H9 (cell line): Measurements from ENCODE around the gene TMEM108. TPM values are rescaled to one million over a fixed set of nuclear protein-coding genes. Genes with fewer than 3 reads are reported as not detected.

ENCODE experiments used
- DNase-seq: peaks from one replicate; pipeline ENCODE4 v3.0.0-alpha.2; 2017
- H2AFZ ChIP-seq: one replicate; pipeline ENCODE4 v1.6.1; 2013; ENCODE audit warnings: mild to moderate bottlenecking, low read length, control low read depth, moderate library complexity
- H2AK5ac ChIP-seq: 2 replicates; pipeline ENCODE4 v1.6.1; 2013; ENCODE audit warnings: low read length, control low read depth, mixed read lengths; ENCODE audit not compliant: insufficient read length
- H2BK120ac ChIP-seq: one replicate; pipeline ENCODE4 v1.6.1; 2013; ENCODE audit warnings: low read depth, mild to moderate bottlenecking, low read length, control low read depth, inconsistent platforms; ENCODE audit not compliant: poor library complexity, severe bottlenecking
- H2BK12ac ChIP-seq: 2 replicates; pipeline ENCODE4 v1.6.1; 2013; ENCODE audit warnings: low read length, control low read depth, mixed read lengths, low read depth; ENCODE audit not compliant: insufficient read length
- H2BK15ac ChIP-seq: 2 replicates; pipeline ENCODE4 v1.6.1; 2013; ENCODE audit warnings: low read depth, low read length, control low read depth
- H2BK20ac ChIP-seq: one replicate; pipeline ENCODE4 v1.6.1; 2013; ENCODE audit warnings: low read depth, mild to moderate bottlenecking, low read length, control low read depth, inconsistent platforms; ENCODE audit not compliant: poor library complexity, severe bottlenecking
- H2BK5ac ChIP-seq: 2 replicates; pipeline ENCODE4 v1.6.1; 2013; ENCODE audit warnings: low read length, control low read depth, mixed read lengths; ENCODE audit not compliant: insufficient read length
- H3K14ac ChIP-seq: 2 replicates; pipeline ENCODE4 v1.6.1; 2013; ENCODE audit warnings: low read length, control low read depth; ENCODE audit not compliant: insufficient read depth
- H3K18ac ChIP-seq: 2 replicates; pipeline ENCODE4 v1.6.1; 2013; ENCODE audit warnings: low read depth, mild to moderate bottlenecking, mixed read lengths, low read length, control low read depth; ENCODE audit not compliant: insufficient read length
- H3K23ac ChIP-seq: 2 replicates; pipeline ENCODE4 v1.6.1; 2013; ENCODE audit warnings: low read length, control low read depth, mixed read lengths, low read depth; ENCODE audit not compliant: insufficient read length
- H3K23me2 ChIP-seq: 2 replicates; pipeline ENCODE4 v1.6.1; 2013; ENCODE audit warnings: low read depth, mild to moderate bottlenecking, mixed read lengths, low read length, control low read depth; ENCODE audit not compliant: insufficient read length, poor library complexity, severe bottlenecking
- H3K27ac ChIP-seq: 2 replicates; pipeline ENCODE4 v1.5.1; 2013; ENCODE audit warnings: low read length, control low read depth, mixed read lengths, low read depth; ENCODE audit not compliant: insufficient read length
- H3K27me3 ChIP-seq: 2 replicates; pipeline ENCODE4 v1.6.1; 2013; ENCODE audit warnings: low read length, control low read depth, inconsistent platforms; ENCODE audit not compliant: insufficient read depth
- H3K4ac ChIP-seq: 2 replicates; pipeline ENCODE4 v1.6.1; 2013; ENCODE audit warnings: low read depth, mild to moderate bottlenecking, control low read depth, inconsistent platforms, low read length, moderate library complexity
- H3K4me1 ChIP-seq: 2 replicates; pipeline ENCODE4 v1.6.1; 2013; ENCODE audit warnings: low read length, control low read depth, inconsistent platforms; ENCODE audit not compliant: insufficient read depth
- H3K4me2 ChIP-seq: 2 replicates; pipeline ENCODE4 v1.6.1; 2013; ENCODE audit warnings: low read length, control low read depth, mixed read lengths; ENCODE audit not compliant: insufficient read length, insufficient read depth
- H3K56ac ChIP-seq: 2 replicates; pipeline ENCODE4 v1.6.1; 2013; ENCODE audit warnings: low read depth, mild to moderate bottlenecking, mixed read lengths, low read length, control low read depth; ENCODE audit not compliant: insufficient read length
- H3K79me1 ChIP-seq: 2 replicates; pipeline ENCODE4 v1.6.1; 2013; ENCODE audit warnings: low read depth, mild to moderate bottlenecking, moderate library complexity, low read length, control low read depth, inconsistent platforms; ENCODE audit not compliant: insufficient read depth, poor library complexity, severe bottlenecking
- H3K79me2 ChIP-seq: 2 replicates; pipeline ENCODE4 v1.6.1; 2013; ENCODE audit warnings: low read length, control low read depth, inconsistent platforms; ENCODE audit not compliant: insufficient read depth
- H3K9ac ChIP-seq: 2 replicates; pipeline ENCODE4 v1.6.1; 2013; ENCODE audit warnings: low read length, control low read depth, mixed read lengths; ENCODE audit not compliant: insufficient read length; ENCODE audit errors: extremely low read depth
- H3K9me3 ChIP-seq: one replicate; pipeline ENCODE4 v1.6.1; 2013; ENCODE audit warnings: low read depth, low read length, inconsistent platforms; ENCODE audit not compliant: control insufficient read depth
- H3T11ph ChIP-seq: one replicate; pipeline ENCODE4 v1.6.1; 2013; ENCODE audit warnings: mild to moderate bottlenecking, low read length, control low read depth, inconsistent platforms
- H4K20me1 ChIP-seq: one replicate; pipeline ENCODE4 v1.6.1; 2013; ENCODE audit not compliant: control insufficient read depth, insufficient read length, insufficient read depth
- H4K5ac ChIP-seq: 2 replicates; pipeline ENCODE4 v1.6.1; 2013; ENCODE audit warnings: low read depth, mild to moderate bottlenecking, mixed read lengths, low read length, control low read depth; ENCODE audit not compliant: insufficient read length
- H4K8ac ChIP-seq: replicated peaks from 2 replicates; pipeline ENCODE4 v1.6.1; 2013; ENCODE audit warnings: low read length, control low read depth, mixed read lengths, low read depth; ENCODE audit not compliant: insufficient read length
- H4K91ac ChIP-seq: 2 replicates; pipeline ENCODE4 v1.6.1; 2013; ENCODE audit warnings: low read depth, mild to moderate bottlenecking, moderate library complexity, mixed read lengths, low read length, control low read depth; ENCODE audit not compliant: insufficient read length
- H3K27ac Mint-ChIP-seq, 3 experiments: 2 replicates in 2 of 3; 3 replicates in 1 of 3; pipeline ENCODE4 v1.8.0; 2020 to 2021; ENCODE audit warnings: mixed read lengths in 3 of 3, mild to moderate bottlenecking in 1 of 3, moderate library complexity in 1 of 3
- H3K27me3 Mint-ChIP-seq: 2 replicates; pipeline ENCODE4 v1.8.0; 2021; ENCODE audit warnings: low read depth, mild to moderate bottlenecking, moderate library complexity, mixed read lengths
- H3K36me3 Mint-ChIP-seq, 3 experiments: 2 replicates in 2 of 3; 3 replicates in 1 of 3; pipeline ENCODE4 v1.8.0; 2020 to 2021; ENCODE audit warnings: low read depth in 3 of 3, mixed read lengths in 3 of 3; ENCODE audit not compliant: insufficient read depth in 1 of 3
- H3K4me1 Mint-ChIP-seq, 2 experiments: 2 replicates each; pipeline ENCODE4 v1.8.0; 2020; ENCODE audit warnings: mixed read lengths in 2 of 2
- H3K4me3 Mint-ChIP-seq, 2 experiments: 2 replicates in 1 of 2; 3 replicates in 1 of 2; pipeline ENCODE4 v1.8.0; 2020 to 2021; ENCODE audit warnings: mild to moderate bottlenecking in 2 of 2, mixed read lengths in 2 of 2, moderate library complexity in 1 of 2
- H3K9me3 Mint-ChIP-seq, 2 experiments: 2 replicates in 1 of 2; 3 replicates in 1 of 2; pipeline ENCODE4 v1.8.0; 2020; ENCODE audit warnings: mild to moderate bottlenecking in 2 of 2, mixed read lengths in 2 of 2, moderate library complexity in 1 of 2
- CTCF ChIP-seq: fragments of 200-600 bp; sonication (generic); conservative IDR thresholded peaks from 3 replicates; pipeline ENCODE4 v1.8.0; 2021; ENCODE audit warnings: antibody characterized with exemption, mild to moderate bottlenecking
- WGBS: extraction: QIAGEN DNeasy Blood & Tissue Kit; methylation state at CpG from one replicate; pipeline ENCODE4 v1.1.7; 2013; ENCODE audit warnings: missing lambda C conversion rate, low lambda C conversion rate, mixed read lengths; ENCODE audit not compliant: insufficient read length; ENCODE audit errors: extremely low coverage; 5-methylcytosine and 5-hydroxymethylcytosine counted together
- total RNA-seq: library from RNA; stranded (reverse); gene quantifications from 2 replicates; pipeline ENCODE4 v1.2.1, GENCODE V29; 2021

TMEM108 gene
- total RNA-seq, 1 experiment from 2014 or later = 5.0 TPM

DNA sequence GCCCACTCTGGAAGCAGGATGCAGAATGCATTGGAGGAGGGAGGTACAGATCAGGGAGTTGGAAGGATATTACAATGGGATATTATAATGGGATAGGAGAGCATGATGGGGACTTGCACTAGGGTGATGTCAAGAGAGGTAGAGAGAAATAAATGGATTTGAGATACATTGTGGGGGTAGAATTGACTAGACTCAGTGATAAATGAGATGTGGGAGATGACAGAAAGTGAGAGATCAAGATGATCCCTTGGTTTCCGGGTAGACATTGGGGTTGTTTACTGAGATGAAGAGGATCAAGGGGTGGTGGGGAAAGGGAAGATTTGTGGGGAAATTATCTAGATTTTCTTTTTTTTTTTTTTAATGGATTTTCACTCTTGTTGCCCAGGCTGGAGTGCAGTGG lies 404.3 kb downstream of the TMEM108 start:
- H3K27ac Mint-ChIP-seq = no peak overlapping the region
- no peaks in the 10 kb centered on the region for H3K9me3 ChIP-seq
- no peaks in the 10 kb centered on the region for H3K79me1 ChIP-seq

More for the DNA sequence above, 404.3 kb downstream of the TMEM108 start:
- no peak overlapping the region for H2BK5ac ChIP-seq
- H4K5ac ChIP-seq = no peak overlapping the region
- Mint-ChIP-seq H3K4me3 (no peak overlapping the region), H3K36me3 (no peaks in the 10 kb centered on the region), H3K27me3 (no peaks in the 10 kb centered on the region), H3K9me3 (peaks cover 4 to 6% of the 10 kb centered on the region in 2 experiments; a peak in 3 of 5 replicates), H3K4me1 (no peaks in the 10 kb centered on the region)
- no peak overlapping the region for H2BK12ac ChIP-seq
- H3K79me2 ChIP-seq = no peaks in the 10 kb centered on the region
- H3K56ac ChIP-seq = no peak overlapping the region
- H3K14ac ChIP-seq = no peak overlapping the region
- H2BK120ac ChIP-seq = no peak overlapping the region
- no peak for TF ChIP-seq CTCF
- H3K27me3 ChIP-seq = no peaks in the 10 kb centered on the region
- H2BK15ac ChIP-seq = no peak overlapping the region
- H3K27ac ChIP-seq = no peak overlapping the region
- no CpG with 5 or more reads among the region's 1 CpG for WGBS
- no peak overlapping the region for H4K91ac ChIP-seq
- H3K4ac ChIP-seq = no peak overlapping the region
- no peak for DNase-seq
- H3K23ac ChIP-seq = no peak overlapping the region
- H2AK5ac ChIP-seq = no peak overlapping the region
- H3K23me2 ChIP-seq = no peaks in the 10 kb centered on the region
- H3K4me1 ChIP-seq = no peaks in the 10 kb centered on the region
- H2BK20ac ChIP-seq = no peak overlapping the region
- no peak overlapping the region for H3K4me2 ChIP-seq
- H4K20me1 ChIP-seq = no peaks in the 10 kb centered on the region
- H3K9ac ChIP-seq = no peak overlapping the region
- no peak overlapping the region for H4K8ac ChIP-seq
- no peak overlapping the region for H3T11ph ChIP-seq
- no peak overlapping the region for H2AFZ ChIP-seq
- no peak overlapping the region for H3K18ac ChIP-seq
